Uterus (tissue), 2 donors: Measurements from ENCODE around the gene CACNA1D.

Experiments
- POLR2A ChIP-seq, 2 donors: fragments of 450-650 bp; IDR thresholded peaks; one replicate each; pipeline ENCODE4 v1.6.1; 2016; ENCODE audit warnings: antibody characterized with exemption in 2 of 2, mild to moderate bottlenecking in 1 of 2, moderate library complexity in 1 of 2
- TF ChIP-seq, protein P1 (sequence below), 4 experiments: fragments of 200-600 bp in 2 of 4; fragments of 450-650 bp in 2 of 4; sonication (generic) in 2 of 4; IDR thresholded peaks; one replicate each; pipeline ENCODE4 v1.5.1; 2016 to 2019; ENCODE audit warnings: antibody characterized with exemption in 4 of 4, mild to moderate bottlenecking in 2 of 4, moderate library complexity in 1 of 4

DNA sequence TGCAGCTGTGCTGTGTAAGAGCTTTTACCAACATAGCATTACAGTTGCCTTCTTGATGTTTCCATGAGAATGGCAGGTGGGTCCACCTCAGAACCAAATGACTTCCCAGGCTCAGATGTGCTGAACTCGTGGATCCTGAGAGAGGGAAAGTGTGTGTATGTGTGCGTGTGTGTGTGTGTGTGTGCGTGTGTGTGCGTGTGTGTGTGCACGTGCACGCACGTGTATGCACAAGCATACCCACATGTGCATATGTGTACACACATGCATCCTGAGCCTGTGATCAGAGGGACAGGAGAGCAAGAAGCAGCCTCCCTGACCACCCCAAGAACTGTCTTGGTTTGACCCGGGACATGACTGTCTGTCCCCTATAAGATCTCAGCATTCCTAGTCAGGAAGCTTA lies 303.7 kb downstream of the CACNA1D start:
- TF ChIP-seq, protein P1, sequence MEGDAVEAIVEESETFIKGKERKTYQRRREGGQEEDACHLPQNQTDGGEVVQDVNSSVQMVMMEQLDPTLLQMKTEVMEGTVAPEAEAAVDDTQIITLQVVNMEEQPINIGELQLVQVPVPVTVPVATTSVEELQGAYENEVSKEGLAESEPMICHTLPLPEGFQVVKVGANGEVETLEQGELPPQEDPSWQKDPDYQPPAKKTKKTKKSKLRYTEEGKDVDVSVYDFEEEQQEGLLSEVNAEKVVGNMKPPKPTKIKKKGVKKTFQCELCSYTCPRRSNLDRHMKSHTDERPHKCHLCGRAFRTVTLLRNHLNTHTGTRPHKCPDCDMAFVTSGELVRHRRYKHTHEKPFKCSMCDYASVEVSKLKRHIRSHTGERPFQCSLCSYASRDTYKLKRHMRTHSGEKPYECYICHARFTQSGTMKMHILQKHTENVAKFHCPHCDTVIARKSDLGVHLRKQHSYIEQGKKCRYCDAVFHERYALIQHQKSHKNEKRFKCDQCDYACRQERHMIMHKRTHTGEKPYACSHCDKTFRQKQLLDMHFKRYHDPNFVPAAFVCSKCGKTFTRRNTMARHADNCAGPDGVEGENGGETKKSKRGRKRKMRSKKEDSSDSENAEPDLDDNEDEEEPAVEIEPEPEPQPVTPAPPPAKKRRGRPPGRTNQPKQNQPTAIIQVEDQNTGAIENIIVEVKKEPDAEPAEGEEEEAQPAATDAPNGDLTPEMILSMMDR (IDR thresholded peaks at IDR 0.05): no peak
- TF ChIP-seq POLR2A (IDR thresholded peaks at IDR 0.05): no peak
